Measurements from ENCODE around the gene OSCP1. TPM values are rescaled to one million over a fixed set of nuclear protein-coding genes. Genes with fewer than 3 reads are reported as not detected.
"Not testable (repeated sequence)": the region's sequence is repeated elsewhere in the genome, so short reads cannot be mapped to it uniquely, and the experiment has no call there.

OSCP1 gene
- polyA plus RNA-seq (2014; cell fraction: cytosol; rRNA removed): 3.3 and 3.6 TPM in 2 replicates
- 1.4 and 2.3 TPM in 2 replicates for polyA plus RNA-seq (2014; cell fraction: nucleus; rRNA removed)

DNA sequence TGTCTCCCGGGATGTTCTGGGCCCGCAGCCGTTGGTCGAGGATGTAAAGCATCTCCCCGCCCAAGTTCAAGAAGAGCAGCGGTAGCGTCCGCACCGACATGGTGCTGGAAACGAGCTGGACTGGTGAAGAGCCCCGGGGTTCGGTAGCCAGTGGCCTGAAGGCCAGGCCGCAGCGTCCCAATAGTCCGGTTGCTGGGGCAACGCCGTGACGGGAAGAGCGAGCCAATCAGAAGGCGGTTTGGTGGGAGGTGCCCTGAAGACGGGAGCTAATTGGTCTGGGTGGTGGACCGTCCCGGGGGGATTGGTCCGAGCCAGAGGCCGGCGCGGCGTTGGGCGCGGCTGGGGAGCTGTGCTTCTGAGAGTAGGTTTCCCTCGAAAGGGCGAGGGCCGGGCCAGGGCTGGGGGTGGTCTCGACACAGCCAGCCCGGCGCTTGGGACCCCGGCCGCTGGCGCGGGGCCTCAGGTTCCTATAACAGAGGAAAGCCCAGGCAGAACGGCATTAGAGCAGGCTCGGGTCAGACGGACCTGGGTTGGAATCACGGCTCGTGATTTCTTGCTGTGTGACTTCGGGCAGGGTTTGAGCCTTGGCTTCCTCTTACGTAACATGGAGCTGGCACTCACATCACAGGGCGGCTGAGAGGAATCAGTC is at the start of gene OSCP1:
Gene OSCP1, minus strand, starts transcription at position 182 of the 649 bp plus-strand sequence. Its CDS starts 82 bp downstream, at position 100.
- DNase-seq (ENCODE audit: low spot score): peak; percentile 94

GRCh38 chr1:36497207-36497606 is 47.0 kb upstream of the OSCP1 start:
- no peak for DNase-seq (ENCODE audit: low spot score)

DNA sequence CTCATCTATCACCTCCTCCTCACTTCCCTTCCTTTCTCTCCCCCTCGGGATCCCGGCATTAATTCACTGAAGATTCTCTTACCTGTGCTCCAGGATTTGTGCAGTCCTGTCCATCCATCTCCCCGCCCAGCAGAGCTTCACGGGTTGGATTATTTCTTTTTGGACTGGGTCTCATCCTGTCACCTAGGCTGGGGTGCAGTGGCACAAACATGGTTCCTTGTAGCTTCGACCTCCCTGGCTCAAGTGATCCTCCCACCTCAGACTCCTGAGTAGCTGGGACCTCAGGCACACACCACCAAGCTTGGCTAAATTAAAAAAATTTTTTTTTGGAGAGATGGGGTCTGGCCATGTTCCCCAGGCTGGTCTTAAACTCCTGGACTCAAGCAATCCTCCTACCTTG is 44.7 kb upstream of the OSCP1 start:
- no peak for DNase-seq (ENCODE audit: low spot score)

- no peak for DNase-seq (ENCODE audit: low spot score)
Measured at GRCh38 chr1:36493524-36493923, 43.3 kb upstream of the OSCP1 start.

GRCh38 chr1:36492491-36492890 is 42.2 kb upstream of the OSCP1 start:
- no peak for DNase-seq (ENCODE audit: low spot score)

DNA sequence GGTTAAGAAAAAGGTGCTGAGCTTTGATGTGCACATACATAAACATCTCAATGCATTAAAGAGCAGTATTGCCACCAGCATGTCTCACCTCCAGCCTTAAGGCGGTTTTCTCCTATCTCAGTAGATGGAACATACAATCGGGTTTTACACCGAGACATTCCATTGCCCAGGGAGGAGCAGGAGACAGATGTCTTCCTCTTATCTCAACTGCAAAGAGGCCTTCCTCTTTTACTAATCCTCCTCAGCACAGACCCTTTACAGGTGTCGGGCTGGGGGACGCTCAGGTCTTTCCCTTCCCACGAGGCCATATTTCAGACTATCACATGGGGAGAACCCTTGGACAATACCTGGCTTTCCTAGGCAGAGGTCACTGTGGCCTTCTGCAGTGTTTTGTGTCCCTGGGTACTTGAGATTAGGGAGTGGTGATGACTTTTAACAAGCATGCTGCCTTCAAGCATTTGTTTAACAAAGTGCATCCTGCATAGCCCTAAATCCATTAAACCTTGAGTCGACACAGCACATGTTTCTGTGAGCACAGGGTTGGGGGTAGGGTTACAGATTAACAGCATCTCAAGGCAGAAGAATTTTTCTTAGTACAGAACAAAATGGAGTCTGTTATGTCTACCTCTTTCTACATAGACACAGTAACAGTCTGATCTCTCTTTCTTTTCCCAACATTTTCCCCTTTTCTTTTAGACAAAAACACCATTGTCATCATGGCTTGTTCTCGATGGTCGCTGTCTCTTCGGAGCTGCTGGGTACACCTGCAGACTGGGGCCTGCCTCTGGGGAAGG is 39.2 kb upstream of the OSCP1 start:
- not testable (repeated sequence) for DNase-seq (ENCODE audit: low spot score)

- no peak for DNase-seq (ENCODE audit: low spot score)
Measured at GRCh38 chr1:36487906-36488305, 37.7 kb upstream of the OSCP1 start.

DNA sequence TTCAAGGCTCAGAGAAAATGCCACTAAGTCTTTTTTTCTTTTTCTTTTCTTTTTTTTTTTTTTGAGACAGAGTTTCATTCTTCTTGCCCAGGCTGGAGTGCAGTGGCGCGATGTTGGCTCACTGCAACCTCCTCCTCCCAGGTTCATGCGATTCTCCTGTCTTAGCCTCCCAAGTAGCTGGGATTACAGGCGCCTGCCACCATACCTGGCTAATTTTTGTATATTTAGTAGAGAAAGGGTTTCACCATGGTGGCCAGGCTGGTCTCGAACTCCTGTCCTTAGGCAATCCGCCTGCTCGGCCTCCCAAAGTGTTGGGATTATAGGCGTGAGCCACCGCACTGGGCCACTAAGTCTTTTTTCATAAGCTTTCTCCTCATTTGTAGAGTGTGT is 37.1 kb upstream of the OSCP1 start:
- DNase-seq (ENCODE audit: low spot score): not testable (repeated sequence)

- DNase-seq (ENCODE audit: low spot score): no peak
Measured at GRCh38 chr1:36486439-36487335, 36.4 kb upstream of the OSCP1 start.

DNA sequence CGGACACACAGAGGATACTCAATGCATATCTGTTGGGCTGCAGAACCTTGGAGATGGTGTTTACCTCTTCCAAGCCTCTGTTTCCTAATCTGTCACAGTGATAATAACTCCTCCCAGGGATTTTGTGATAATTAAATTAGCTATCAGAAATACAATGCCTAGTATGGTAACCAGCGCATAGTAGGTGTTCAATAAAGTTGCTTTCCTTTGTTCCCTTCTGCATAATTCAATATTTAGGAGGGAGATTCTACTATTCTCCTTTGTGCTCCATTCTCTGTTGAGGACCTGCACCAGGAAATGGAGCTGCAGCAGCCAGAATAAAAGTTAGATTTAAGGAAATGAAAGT is 35.8 kb upstream of the OSCP1 start:
- DNase-seq (ENCODE audit: low spot score): no peak

GRCh38 chr1:36484099-36484498 is 33.8 kb upstream of the OSCP1 start:
- no peak for DNase-seq (ENCODE audit: low spot score)

DNA sequence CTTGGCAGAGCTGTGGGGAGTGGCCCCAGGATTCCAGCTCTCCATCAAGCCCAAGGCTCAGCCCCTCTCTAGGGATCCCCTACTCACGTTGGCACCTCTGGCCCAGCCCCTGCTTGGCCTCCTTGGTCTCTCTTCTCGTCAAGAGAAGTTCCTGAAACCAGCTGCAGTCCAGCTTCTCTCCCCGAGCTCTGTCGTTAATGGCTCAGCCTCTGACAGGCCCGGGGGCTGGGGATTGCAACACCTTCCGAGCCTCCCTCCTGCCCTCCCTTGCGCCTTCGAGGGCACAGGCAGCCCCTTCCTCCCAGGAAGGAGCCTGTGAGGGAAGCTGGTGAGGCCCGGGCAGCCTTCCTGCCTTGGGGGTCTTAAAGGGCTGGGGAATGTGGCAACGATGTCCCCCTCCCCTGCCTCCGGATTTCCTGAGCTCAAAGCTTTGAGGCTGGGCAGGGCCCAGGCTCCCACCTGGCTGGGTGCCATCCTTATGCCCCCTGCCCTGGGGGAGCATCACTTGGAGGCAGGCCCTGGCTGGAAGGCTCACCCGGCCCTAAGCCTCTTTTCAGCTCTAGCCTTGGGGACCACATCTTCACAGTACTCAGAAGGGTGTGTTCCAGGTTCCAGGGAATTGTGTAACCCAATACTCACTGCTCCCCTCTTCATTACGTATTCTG is 32.6 kb upstream of the OSCP1 start, which contains the start of gene CSF3R:
Gene CSF3R, minus strand, starts transcription at position 190 of the 665 bp plus-strand sequence. CDS start 3,417 bp downstream, outside the sequence.
- no peak for DNase-seq (ENCODE audit: low spot score)

GRCh38 chr1:36481771-36482723 is 31.8 kb upstream of the OSCP1 start:
- DNase-seq (ENCODE audit: low spot score): no peak

DNA sequence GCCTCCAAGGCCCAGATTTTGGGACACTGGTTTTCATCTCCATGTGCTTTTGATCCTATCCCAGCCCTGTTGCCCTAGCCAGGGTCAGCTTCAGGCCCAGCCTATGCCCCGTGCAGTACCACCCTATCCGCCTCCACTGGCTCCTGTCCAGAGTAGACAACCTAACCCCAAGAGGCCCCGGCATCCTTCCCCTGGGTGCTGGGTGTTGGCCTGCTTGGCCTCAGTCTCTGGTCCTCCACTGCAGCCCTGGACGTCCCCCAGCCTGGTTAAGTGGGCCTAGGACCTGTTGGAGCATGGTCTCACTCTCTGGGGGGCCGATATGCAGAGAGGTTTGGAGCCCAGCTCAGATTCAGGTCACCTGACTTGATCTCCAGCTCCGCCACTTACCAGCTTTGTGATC is 30.8 kb upstream of the OSCP1 start:
- no peak for DNase-seq (ENCODE audit: low spot score)

- DNase-seq (ENCODE audit: low spot score): no peak
Measured at GRCh38 chr1:36480161-36480560, 29.9 kb upstream of the OSCP1 start.

GRCh38 chr1:36479505-36480051 is 29.3 kb upstream of the OSCP1 start:
- DNase-seq (ENCODE audit: low spot score): no peak

DNA sequence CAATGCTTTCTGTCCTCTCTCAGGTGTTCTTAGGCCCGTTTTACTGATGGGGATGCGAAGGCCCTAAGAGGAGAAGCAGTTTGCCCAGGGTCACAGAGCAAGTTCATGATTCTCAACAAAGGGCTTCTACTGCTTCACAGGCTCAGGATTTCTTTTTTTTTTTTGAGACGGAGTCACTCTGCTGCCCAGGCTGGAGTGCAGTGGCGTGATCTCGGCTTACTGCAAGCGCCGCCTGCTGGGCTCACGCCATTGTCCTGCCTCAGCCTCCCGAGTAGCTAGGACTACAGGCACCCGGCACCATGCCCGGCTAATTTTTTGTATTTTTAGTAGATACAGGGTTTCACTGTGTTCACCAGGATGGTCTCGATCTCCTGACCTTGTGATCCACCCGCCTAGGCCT is 27.4 kb upstream of the OSCP1 start:
- not testable (repeated sequence) for DNase-seq (ENCODE audit: low spot score)

DNA sequence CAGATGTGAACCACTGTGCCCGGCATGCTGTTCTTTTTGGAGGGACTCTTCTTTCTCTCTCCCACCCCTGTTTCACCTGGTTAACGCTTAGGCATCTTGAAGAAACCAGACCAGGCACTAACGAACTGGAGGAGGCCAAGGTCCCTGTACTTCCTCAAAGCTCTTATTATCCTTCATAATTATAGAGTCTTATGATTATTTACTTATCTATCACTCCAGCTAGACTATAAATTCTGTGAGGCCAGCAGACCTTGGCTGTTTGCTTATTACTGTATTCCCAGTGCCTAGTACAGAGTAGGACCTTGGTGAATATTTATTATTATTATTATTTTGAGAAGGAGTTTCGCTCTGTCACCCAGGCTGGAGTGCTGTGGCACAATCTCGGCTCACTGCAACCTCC is 26.7 kb upstream of the OSCP1 start:
- no peak for DNase-seq (ENCODE audit: low spot score)

DNA sequence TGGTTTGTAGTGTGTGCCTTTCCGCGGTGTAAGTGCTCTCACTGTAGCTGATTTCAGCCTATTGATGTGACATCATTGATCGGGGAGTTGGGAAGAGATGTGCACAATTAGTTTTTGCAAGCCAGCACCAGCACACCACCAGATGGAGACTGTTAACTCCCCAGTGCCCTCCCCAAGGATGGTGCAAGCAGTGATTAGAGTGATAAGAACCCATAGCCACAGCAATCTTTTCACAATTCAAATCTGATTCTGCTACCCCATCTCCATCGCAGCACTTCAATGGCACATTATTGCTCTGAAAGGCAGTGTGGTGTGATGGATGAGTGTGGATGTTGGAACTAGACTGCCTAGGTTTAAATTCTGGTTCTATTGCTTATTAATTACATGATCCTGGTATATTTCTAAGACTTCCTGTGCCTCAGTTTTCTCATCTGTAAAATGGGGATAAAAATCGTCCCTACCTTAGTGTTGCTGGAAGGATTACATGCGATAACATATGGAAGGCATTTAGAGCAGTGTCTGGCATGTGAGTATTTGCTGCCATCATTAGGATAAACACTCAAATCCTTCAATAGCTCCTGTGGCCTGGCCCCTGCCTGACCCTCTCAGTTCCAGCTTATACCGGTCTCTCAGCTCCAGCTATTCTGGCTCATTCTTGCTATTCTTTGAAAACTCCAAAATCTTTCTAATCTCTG is 25.8 kb upstream of the OSCP1 start:
- no peak for DNase-seq (ENCODE audit: low spot score)

All from SK-N-DZ (cell line).